Neural cell (in vitro differentiated cells): ENCODE measurements around the gene PLEKHA1. TPM values are rescaled to one million over a fixed set of nuclear protein-coding genes. Genes with fewer than 3 reads are reported as not detected.

Experiments used
- H2AFZ ChIP-seq: fragments of 200-600, 300-800 bp; sonication (generic), shearing (Covaris generic); 2 replicates; pipeline ENCODE4 v1.6.0; 2014; ENCODE audit warnings: low read depth, mild to moderate bottlenecking, antibody characterized with exemption, low read length, moderate library complexity
- H3F3A ChIP-seq: fragments of 200-600 bp; shearing (Covaris generic); 2 replicates; pipeline ENCODE4 v1.6.1; 2016; ENCODE audit warnings: mild to moderate bottlenecking, moderate library complexity, mixed read lengths, antibody characterized with exemption, low read length; ENCODE audit not compliant: insufficient read depth, poor library complexity, severe bottlenecking
- H3K27ac ChIP-seq: fragments of 200-600, 300-800 bp; sonication (generic), shearing (Covaris generic); 2 replicates; pipeline ENCODE4 v1.5.1; 2014; ENCODE audit warnings: mild to moderate bottlenecking, low read length, moderate library complexity
- H3K27me3 ChIP-seq: fragments of 300-800, 200-600 bp; sonication (generic), shearing (Covaris generic); 2 replicates; pipeline ENCODE4 v1.6.0; 2014; ENCODE audit warnings: mild to moderate bottlenecking, low read depth, low read length, moderate library complexity; ENCODE audit not compliant: insufficient read depth
- H3K36me3 ChIP-seq: fragments of 300-800, 200-600 bp; sonication (generic), shearing (Covaris generic); 2 replicates; pipeline ENCODE4 v1.5.1; 2014; ENCODE audit warnings: mild to moderate bottlenecking, antibody characterized with exemption, low read length, moderate library complexity; ENCODE audit not compliant: insufficient read depth
- H3K4me2 ChIP-seq: fragments of 300-800, 200-600 bp; sonication (generic), shearing (Covaris generic); 2 replicates; pipeline ENCODE4 v1.6.0; 2014; ENCODE audit warnings: mild to moderate bottlenecking, low read length
- H3K4me3 ChIP-seq: fragments of 300-800, 200-600 bp; sonication (generic), shearing (Covaris generic); 2 replicates; pipeline ENCODE4 v1.5.1; 2014; ENCODE audit warnings: mild to moderate bottlenecking, low read length, moderate library complexity
- H3K79me2 ChIP-seq: fragments of 200-600 bp; shearing (Covaris generic); replicated peaks from 2 replicates; pipeline ENCODE4 v1.6.0; 2014; ENCODE audit warnings: mild to moderate bottlenecking, low read length, moderate library complexity; ENCODE audit not compliant: insufficient read depth
- H3K9ac ChIP-seq: fragments of 300-800, 200-600 bp; sonication (generic), shearing (Covaris generic); 2 replicates; pipeline ENCODE4 v1.6.1; 2016; ENCODE audit warnings: mild to moderate bottlenecking, low read length, mixed read lengths
- H3K9me2 ChIP-seq: fragments of 200-600 bp; shearing (Covaris generic); 2 replicates; pipeline ENCODE4 v1.6.1; 2016; ENCODE audit warnings: mild to moderate bottlenecking, low read length, mixed read lengths; ENCODE audit not compliant: insufficient read depth
- H3K9me3 ChIP-seq: fragments of 200-600, 300-800 bp; sonication (generic), shearing (Covaris generic); 2 replicates; pipeline ENCODE4 v1.6.1; 2016; ENCODE audit warnings: mild to moderate bottlenecking, mixed run types, low read length, moderate library complexity, mixed read lengths
- H4K20me1 ChIP-seq: fragments of 200-600 bp; shearing (Covaris generic); 2 replicates; pipeline ENCODE4 v1.6.1; 2016; ENCODE audit warnings: mild to moderate bottlenecking, mixed run types; ENCODE audit not compliant: insufficient read depth
- CTCF ChIP-seq: fragments of 450-650 bp; IDR thresholded peaks from 2 replicates; pipeline ENCODE4 v1.5.1; 2014; ENCODE audit warnings: antibody characterized with exemption, mild to moderate bottlenecking, moderate library complexity; ENCODE audit not compliant: poor library complexity, severe bottlenecking
- EP300 ChIP-seq: fragments of 450-650 bp; conservative IDR thresholded peaks from 2 replicates; pipeline ENCODE4 v1.6.1; 2014; ENCODE audit warnings: antibody characterized with exemption, mild to moderate bottlenecking, moderate library complexity; ENCODE audit not compliant: poor library complexity, severe bottlenecking
- EZH2 ChIP-seq: fragments of 200-600, 300-800 bp; shearing (Covaris generic), sonication (generic); IDR thresholded peaks from 2 replicates; pipeline ENCODE4 v1.6.1; 2014; ENCODE audit warnings: antibody characterized with exemption, low read length, borderline replicate concordance, mild to moderate bottlenecking; ENCODE audit not compliant: insufficient read depth, poor library complexity, severe bottlenecking
- MXI1 ChIP-seq: fragments of 450-650 bp; conservative IDR thresholded peaks from 2 replicates; pipeline ENCODE4 v1.6.1; 2014; ENCODE audit warnings: antibody characterized with exemption, mild to moderate bottlenecking; ENCODE audit not compliant: poor library complexity, severe bottlenecking
- POLR2AphosphoS5 ChIP-seq: IDR thresholded peaks from 2 replicates; pipeline ENCODE4 v1.6.1; 2012
- RAD21 ChIP-seq: fragments of 450-650 bp; conservative IDR thresholded peaks from 2 replicates; pipeline ENCODE4 v1.6.1; 2014; ENCODE audit warnings: antibody characterized with exemption, mild to moderate bottlenecking, moderate library complexity
- SMC3 ChIP-seq: fragments of 450-650 bp; conservative IDR thresholded peaks from 2 replicates; pipeline ENCODE4 v1.6.1; 2014; ENCODE audit warnings: antibody characterized with exemption, mild to moderate bottlenecking, moderate library complexity; ENCODE audit not compliant: poor library complexity
- TAF1 ChIP-seq: IDR thresholded peaks from 2 replicates; pipeline ENCODE4 v1.6.1; 2012; ENCODE audit warnings: low read depth
- polyA plus RNA-seq: library from polyadenylated mRNA; depleted of rRNA; stranded (reverse); fragments of >200 nt; gene quantifications from 2 replicates; pipeline ENCODE4 v1.2.3, GENCODE V29; 2014
- TF ChIP-seq, protein P1 (sequence below): IDR thresholded peaks from 2 replicates; pipeline ENCODE4 v1.6.1; 2012; ENCODE audit warnings: borderline replicate concordance

Gene PLEKHA1
- polyA plus RNA-seq, 1 donor from 2014 or later, result 91.9 TPM

GRCh38 chr10:122326385-122326784 lies 48.1 kb upstream of the PLEKHA1 start:
- H3K27me3 ChIP-seq, result no peaks in the 10 kb centered on the region
- no peak overlapping the region for H3K4me2 ChIP-seq
- no peaks in the 10 kb centered on the region for H3K9me2 ChIP-seq
- no peak overlapping the region for H3K9ac ChIP-seq
- H3K4me3 ChIP-seq, result no peak overlapping the region
- H3F3A ChIP-seq, result no peaks in the 10 kb centered on the region
- no peaks in the 10 kb centered on the region for H4K20me1 ChIP-seq
- no peaks in the 10 kb centered on the region for H3K9me3 ChIP-seq
- no peak for TF ChIP-seq RAD21
- TF ChIP-seq SMC3, result no peak
- no peak for TF ChIP-seq EP300
- no peak for TF ChIP-seq MXI1
- TF ChIP-seq CTCF, result no peak
- TF ChIP-seq, protein P1, sequence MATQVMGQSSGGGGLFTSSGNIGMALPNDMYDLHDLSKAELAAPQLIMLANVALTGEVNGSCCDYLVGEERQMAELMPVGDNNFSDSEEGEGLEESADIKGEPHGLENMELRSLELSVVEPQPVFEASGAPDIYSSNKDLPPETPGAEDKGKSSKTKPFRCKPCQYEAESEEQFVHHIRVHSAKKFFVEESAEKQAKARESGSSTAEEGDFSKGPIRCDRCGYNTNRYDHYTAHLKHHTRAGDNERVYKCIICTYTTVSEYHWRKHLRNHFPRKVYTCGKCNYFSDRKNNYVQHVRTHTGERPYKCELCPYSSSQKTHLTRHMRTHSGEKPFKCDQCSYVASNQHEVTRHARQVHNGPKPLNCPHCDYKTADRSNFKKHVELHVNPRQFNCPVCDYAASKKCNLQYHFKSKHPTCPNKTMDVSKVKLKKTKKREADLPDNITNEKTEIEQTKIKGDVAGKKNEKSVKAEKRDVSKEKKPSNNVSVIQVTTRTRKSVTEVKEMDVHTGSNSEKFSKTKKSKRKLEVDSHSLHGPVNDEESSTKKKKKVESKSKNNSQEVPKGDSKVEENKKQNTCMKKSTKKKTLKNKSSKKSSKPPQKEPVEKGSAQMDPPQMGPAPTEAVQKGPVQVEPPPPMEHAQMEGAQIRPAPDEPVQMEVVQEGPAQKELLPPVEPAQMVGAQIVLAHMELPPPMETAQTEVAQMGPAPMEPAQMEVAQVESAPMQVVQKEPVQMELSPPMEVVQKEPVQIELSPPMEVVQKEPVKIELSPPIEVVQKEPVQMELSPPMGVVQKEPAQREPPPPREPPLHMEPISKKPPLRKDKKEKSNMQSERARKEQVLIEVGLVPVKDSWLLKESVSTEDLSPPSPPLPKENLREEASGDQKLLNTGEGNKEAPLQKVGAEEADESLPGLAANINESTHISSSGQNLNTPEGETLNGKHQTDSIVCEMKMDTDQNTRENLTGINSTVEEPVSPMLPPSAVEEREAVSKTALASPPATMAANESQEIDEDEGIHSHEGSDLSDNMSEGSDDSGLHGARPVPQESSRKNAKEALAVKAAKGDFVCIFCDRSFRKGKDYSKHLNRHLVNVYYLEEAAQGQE, result no peak
- TF ChIP-seq EZH2, result no peak
- no peak for TF ChIP-seq TAF1
- no peak for TF ChIP-seq POLR2AphosphoS5
- H3K27ac ChIP-seq, result no peak overlapping the region
- H2AFZ ChIP-seq, result no peak overlapping the region
- no peaks in the 10 kb centered on the region for H3K79me2 ChIP-seq
- H3K36me3 ChIP-seq, result no peaks in the 10 kb centered on the region

GRCh38 chr10:122326806-122327205 lies 47.7 kb upstream of the PLEKHA1 start:
- no peaks in the 10 kb centered on the region for H3K79me2 ChIP-seq
- H3F3A ChIP-seq, result no peaks in the 10 kb centered on the region
- H3K9me3 ChIP-seq, result no peaks in the 10 kb centered on the region
- H3K9me2 ChIP-seq, result no peaks in the 10 kb centered on the region
- H3K36me3 ChIP-seq, result no peaks in the 10 kb centered on the region
- TF ChIP-seq TAF1 (no peak), POLR2AphosphoS5 (no peak), EP300 (no peak), EZH2 (no peak), CTCF (no peak), SMC3 (no peak), RAD21 (no peak), MXI1 (no peak)
- TF ChIP-seq, protein P1, result no peak
- no peak overlapping the region for H2AFZ ChIP-seq
- H3K27me3 ChIP-seq, result no peaks in the 10 kb centered on the region
- H3K27ac ChIP-seq, result no peak overlapping the region
- H3K9ac ChIP-seq, result no peak overlapping the region
- no peaks in the 10 kb centered on the region for H4K20me1 ChIP-seq
- H3K4me2 ChIP-seq, result no peak overlapping the region
- no peak overlapping the region for H3K4me3 ChIP-seq
